Activated naive CD4-positive, alpha-beta T cell treated with anti-CD3 and anti-CD28 coated beads, Interleukin-2, amount 10 ng/mL, durations not matched to agents 7 days and 5 days (primary cell): ENCODE measurements around the gene MROH7.

Experiments used
- CTCF ChIA-PET: fragments of 350-600 bp; sonication (Branson Sonifier 250); formaldehyde crosslinking; loops from one replicate; lab custom pipeline; 2021; ENCODE audit warnings: antibody characterized with exemption; lab: Charles Lee
- DNase-seq: peaks from one replicate; pipeline ENCODE4 v3.0.0-alpha.2; 2020
- H3K27ac Mint-ChIP-seq: one replicate; pipeline ENCODE4 v1.8.0; 2021; ENCODE audit warnings: mild to moderate bottlenecking, moderate library complexity, mixed read lengths
- H3K27me3 Mint-ChIP-seq: one replicate; pipeline ENCODE4 v1.8.0; 2021; ENCODE audit warnings: mild to moderate bottlenecking, mixed read lengths
- H3K36me3 Mint-ChIP-seq: one replicate; pipeline ENCODE4 v1.8.0; 2021; ENCODE audit warnings: mixed read lengths
- H3K4me1 Mint-ChIP-seq: one replicate; pipeline ENCODE4 v1.8.0; 2021; ENCODE audit warnings: mixed read lengths
- H3K4me3 Mint-ChIP-seq: one replicate; pipeline ENCODE4 v1.8.0; 2021; ENCODE audit warnings: mild to moderate bottlenecking, moderate library complexity, mixed read lengths
- H3K9me3 Mint-ChIP-seq: one replicate; pipeline ENCODE4 v1.8.0; 2021; ENCODE audit warnings: mixed read lengths

The MROH7 gene

DNA sequence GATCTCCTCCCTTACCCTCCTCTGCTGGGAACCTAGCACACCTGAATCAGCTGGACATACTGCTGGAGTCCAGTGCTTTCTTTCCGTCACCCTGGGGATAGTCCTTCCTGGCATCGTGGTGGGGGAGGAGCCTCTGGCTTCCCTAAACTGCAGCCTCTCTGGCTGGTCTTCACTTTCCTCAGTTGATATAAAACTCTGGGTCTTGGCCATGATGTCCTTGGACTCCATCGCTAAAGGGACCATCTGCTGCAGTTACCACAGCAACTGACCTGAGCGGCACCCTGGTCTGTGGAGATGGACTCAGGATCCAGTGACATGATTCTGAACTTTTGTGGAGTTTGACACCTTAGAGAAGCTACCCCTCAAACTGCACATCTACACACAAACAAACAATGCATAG is 99.9 kb downstream of the MROH7 start:
- DNase-seq = no peak
- Mint-ChIP-seq H3K27ac (no peak overlapping the region), H3K4me3 (no peak overlapping the region), H3K27me3 (no peaks in the 10 kb centered on the region), H3K9me3 (no peaks in the 10 kb centered on the region), H3K36me3 (peaks cover 33% of the 10 kb centered on the region), H3K4me1 (no peaks in the 10 kb centered on the region)
- CTCF ChIA-PET = no interaction called here

DNA sequence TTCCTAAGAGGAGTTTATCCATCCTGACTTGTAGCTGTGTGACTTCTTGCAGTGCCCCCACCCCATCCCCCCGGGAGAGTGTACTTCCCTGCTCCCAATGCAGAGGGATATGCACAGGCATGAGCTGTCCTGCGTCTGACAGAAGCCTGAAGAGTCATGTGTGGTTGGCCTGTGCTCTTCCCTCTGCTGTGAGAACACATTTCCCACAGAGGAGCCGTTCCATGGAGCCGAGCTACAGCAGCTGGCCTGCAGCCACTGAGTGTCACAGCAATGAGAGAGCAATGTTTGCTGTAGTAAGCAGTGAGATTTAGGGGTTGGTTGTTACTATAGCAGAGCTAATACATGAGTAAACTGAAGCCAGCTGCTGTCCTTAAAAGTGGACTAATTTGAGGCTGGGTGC is 100.7 kb downstream of the MROH7 start:
- Mint-ChIP-seq H3K9me3 (no peaks in the 10 kb centered on the region), H3K27me3 (no peaks in the 10 kb centered on the region), H3K36me3 (peaks cover 25% of the 10 kb centered on the region), H3K4me3 (no peak overlapping the region), H3K4me1 (no peaks in the 10 kb centered on the region), H3K27ac (no peak overlapping the region)
- CTCF ChIA-PET = no interaction called here
- no peak for DNase-seq

DNA sequence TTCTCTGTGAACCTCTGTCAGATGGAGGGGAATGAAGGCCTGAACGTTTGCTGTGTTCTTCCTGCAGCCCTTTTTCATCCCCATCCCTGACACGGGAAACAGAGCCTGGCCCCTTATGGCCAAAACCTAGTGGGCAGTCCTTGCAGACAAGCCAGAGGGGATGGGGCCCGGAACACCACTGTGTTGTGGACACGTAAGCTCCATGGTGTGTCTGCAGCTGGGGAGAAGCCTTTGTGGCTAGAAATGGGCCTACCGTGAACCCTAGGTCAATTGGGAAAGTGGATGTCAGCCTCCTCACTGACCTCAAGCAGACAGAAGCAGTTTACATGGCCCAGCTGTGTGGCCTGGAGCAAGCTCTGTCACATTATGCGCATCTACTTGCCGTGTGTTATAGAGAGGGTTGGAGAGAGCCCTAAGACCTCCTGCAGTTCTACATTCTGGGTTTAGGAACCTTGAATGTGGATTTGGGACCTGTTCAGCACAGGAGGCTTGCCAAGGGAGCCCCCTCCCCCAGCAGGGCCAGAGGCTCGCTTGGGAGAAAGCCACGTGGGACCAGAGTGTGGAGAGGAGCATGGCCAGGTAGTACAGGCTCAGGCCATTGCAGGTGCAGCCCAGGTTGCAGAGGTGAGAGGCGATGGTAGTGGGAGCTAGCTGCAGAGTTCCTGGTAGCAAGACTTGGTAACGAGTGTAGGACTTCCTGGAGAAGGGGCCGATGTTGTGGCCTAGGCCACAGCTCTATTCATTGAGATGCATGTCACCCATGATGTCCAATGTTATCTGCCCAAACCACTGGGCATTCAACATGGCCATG is 102.0 kb downstream of the MROH7 start:
- Mint-ChIP-seq H3K4me3 (no peak overlapping the region), H3K9me3 (no peaks in the 10 kb centered on the region), H3K4me1 (no peaks in the 10 kb centered on the region), H3K27me3 (no peaks in the 10 kb centered on the region), H3K36me3 (peaks cover 21% of the 10 kb centered on the region), H3K27ac (no peak overlapping the region)
- DNase-seq = no peak
- CTCF ChIA-PET = no interaction called here

DNA sequence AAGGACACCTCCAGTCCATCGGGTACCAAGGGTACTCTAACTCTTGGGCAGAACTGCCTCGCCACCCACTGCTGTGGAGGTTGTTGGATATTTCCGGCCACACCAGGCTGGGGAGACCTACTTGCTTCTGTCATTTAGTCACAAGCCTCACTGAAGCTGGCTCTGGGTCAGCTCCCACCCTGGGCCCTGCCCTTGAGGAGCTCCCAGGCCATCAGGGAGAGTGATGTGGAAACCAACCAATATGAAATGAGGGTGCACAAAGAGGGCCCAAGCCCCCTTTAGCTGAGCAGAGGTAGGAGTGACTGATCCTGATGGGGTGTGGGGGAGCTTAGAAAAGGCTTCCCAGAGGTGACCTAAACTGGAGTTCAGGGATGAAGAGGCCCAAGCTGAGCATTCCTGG is 103.1 kb downstream of the MROH7 start:
- H3K4me3 Mint-ChIP-seq = no peak overlapping the region
- H3K9me3 Mint-ChIP-seq = no peaks in the 10 kb centered on the region
- H3K27me3 Mint-ChIP-seq = no peaks in the 10 kb centered on the region
- DNase-seq = no peak
- no peaks in the 10 kb centered on the region for H3K4me1 Mint-ChIP-seq
- H3K27ac Mint-ChIP-seq = no peak overlapping the region
- H3K36me3 Mint-ChIP-seq = peaks cover 16% of the 10 kb centered on the region
- CTCF ChIA-PET = no interaction called here

DNA sequence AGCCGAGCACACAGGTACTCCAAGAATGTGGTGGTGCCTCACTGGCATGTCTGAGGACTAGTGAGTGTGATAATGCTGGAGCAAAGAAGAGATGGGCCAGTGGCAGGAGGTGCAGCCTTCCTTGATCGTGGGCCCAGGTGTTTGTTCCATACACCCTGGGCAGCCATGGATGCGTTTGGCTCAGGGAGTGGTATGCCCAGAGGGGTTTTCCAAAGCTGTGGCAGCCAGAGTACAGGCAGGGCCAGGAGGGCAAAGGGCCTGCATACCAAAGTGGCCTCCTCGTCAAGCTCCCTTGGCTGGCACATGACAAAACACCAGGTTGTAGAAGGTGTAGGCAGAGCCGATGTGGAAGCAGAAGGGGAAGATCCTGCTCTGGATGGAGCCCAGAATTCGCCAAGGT is 103.7 kb downstream of the MROH7 start:
- Mint-ChIP-seq H3K4me3 (no peak overlapping the region), H3K27me3 (no peaks in the 10 kb centered on the region), H3K9me3 (no peaks in the 10 kb centered on the region), H3K36me3 (peaks cover 16% of the 10 kb centered on the region), H3K4me1 (no peaks in the 10 kb centered on the region), H3K27ac (no peak overlapping the region)
- DNase-seq = no peak
- CTCF ChIA-PET = no interaction called here

DNA sequence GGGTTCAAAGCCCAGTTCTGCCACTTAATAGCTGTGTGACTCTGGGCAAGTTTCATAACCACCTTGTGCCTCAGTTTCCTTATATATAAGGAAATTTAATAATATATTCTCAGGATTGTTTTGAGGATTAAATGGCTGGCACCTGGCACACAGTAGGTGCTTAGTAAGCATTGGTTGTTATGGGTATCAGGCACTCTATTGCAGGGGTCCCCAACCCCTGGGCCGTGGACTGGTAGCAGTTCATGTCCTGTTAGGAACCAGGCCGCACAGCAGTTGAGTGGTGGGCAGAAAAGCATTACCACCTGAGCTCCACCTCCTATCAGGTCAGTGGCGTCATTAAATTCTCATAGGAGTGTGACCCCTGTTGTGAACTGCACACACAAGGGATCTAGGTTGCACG is 104.3 kb downstream of the MROH7 start:
- DNase-seq = no peak
- H3K4me1 Mint-ChIP-seq = no peaks in the 10 kb centered on the region
- no peaks in the 10 kb centered on the region for H3K27me3 Mint-ChIP-seq
- no peak overlapping the region for H3K4me3 Mint-ChIP-seq
- CTCF ChIA-PET = no interaction called here
- no peak overlapping the region for H3K27ac Mint-ChIP-seq
- no peaks in the 10 kb centered on the region for H3K9me3 Mint-ChIP-seq
- H3K36me3 Mint-ChIP-seq = peaks cover 12% of the 10 kb centered on the region

DNA sequence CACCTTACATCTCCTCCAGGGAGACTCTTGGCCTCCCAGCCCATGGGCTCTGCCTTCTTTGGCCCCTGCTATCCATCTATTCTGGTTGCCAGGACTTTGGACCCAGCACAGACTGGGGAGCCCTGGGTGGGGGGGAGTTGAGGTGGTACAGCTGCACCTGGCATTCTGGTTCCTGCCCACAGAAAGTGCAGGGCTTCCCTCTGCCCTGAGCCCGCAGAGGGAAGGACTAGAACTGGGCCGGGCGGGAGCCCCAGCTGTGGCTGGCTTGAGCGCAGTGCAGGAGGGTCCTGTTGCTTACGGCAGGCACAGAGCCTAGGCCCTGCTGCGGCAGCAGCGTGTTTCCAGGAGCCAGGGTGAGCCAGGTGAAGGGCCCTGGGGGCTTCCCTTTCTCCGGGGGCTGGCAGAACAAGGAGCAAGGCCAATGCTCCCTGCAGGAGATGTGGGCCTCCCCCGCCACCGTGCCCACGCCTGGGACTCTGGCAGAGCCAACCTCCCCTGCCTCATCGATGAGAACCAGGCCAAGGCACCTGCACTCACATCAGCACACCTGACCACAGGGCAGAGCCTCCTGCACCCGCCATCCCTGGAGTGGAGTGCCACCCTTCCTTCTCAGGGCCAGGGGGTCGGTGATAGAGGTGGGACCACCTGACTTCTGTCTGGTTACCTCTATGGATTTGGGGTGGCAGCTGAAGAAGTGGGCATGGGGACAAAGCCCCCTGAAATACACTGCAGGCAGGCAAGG is 106.7 kb downstream of the MROH7 start:
- H3K4me3 Mint-ChIP-seq = no peak overlapping the region
- H3K9me3 Mint-ChIP-seq = no peaks in the 10 kb centered on the region
- H3K4me1 Mint-ChIP-seq = no peaks in the 10 kb centered on the region
- no peaks in the 10 kb centered on the region for H3K36me3 Mint-ChIP-seq
- DNase-seq = no peak
- CTCF ChIA-PET = no interaction called here
- H3K27me3 Mint-ChIP-seq = no peaks in the 10 kb centered on the region
- no peak overlapping the region for H3K27ac Mint-ChIP-seq

DNA sequence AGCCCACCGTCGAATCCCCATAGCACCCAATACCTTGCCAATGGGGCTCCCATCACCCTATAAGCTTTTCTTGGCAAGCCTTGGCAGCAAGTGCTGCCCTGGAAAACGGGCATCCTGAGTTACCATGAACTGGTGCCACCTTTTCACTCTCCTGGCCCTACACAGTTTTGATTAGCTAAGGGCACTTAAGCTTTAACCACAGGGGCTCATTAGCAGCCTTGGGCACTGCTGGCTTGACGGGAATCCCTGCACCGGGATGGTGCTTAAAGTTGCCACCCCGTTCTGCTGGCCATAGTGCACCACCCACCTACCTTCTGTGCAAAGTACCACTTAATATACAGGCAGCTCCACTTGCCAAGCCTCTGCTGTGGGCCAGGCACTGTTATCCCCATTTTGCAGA is 109.0 kb downstream of the MROH7 start:
- H3K36me3 Mint-ChIP-seq = no peaks in the 10 kb centered on the region
- H3K4me1 Mint-ChIP-seq = no peaks in the 10 kb centered on the region
- no peak overlapping the region for H3K4me3 Mint-ChIP-seq
- H3K9me3 Mint-ChIP-seq = no peaks in the 10 kb centered on the region
- CTCF ChIA-PET = interaction anchor here (0.6 kb wide), 2 partner anchors 60 to 65 kb away, joined by 3 read pairs; no protein-coding TSS in a partner anchor
- H3K27ac Mint-ChIP-seq = no peak overlapping the region
- no peaks in the 10 kb centered on the region for H3K27me3 Mint-ChIP-seq
- DNase-seq = no peak

DNA sequence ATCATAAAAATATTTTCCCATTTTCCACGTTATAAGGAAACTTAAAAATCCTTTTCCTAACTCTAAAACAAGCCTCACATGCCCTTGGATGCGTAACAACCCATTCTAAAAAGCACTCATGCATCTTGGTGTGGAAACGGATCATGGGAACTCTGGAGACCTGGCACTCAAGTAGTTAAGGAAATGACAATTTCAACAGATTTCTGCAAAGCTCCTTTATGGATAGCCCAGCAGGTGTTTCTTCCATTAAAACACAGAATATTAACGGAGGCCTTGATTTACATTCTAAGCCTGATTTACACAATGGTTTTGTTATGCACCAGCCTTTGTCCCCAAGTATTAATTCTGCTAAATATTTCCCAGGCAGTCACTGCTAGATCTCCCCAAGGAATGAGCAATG is 109.8 kb downstream of the MROH7 start:
- CTCF ChIA-PET = interaction anchor here (0.6 kb wide), 1 partner anchor 64 kb away, joined by 3 read pairs; no protein-coding TSS in a partner anchor
- Mint-ChIP-seq H3K27ac (no peak overlapping the region), H3K27me3 (no peaks in the 10 kb centered on the region), H3K4me3 (no peak overlapping the region), H3K36me3 (peaks cover 2% of the 10 kb centered on the region), H3K4me1 (no peaks in the 10 kb centered on the region), H3K9me3 (no peaks in the 10 kb centered on the region)
- no peak for DNase-seq

DNA sequence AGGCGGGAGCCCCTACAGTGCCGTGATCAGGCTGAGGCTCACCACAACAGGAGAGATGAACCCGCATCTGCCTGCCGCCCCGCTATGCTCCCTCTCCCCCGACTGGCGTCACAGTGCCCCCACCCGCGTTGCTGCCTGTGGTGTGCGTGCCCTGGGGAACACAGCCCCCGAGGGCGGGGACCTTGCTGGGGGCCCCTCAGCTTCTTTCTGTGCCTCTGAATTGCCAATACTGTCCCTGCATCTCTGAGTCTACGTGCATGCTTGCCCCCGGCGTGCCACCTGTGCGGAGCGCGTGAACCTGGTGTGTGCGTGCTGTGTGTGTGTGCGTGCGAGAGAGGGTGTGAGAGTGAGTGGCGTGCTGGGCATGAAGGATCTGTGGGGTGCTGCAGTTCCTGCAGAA is 112.5 kb downstream of the MROH7 start:
- Mint-ChIP-seq H3K27ac (no peak overlapping the region), H3K27me3 (no peaks in the 10 kb centered on the region), H3K4me1 (no peaks in the 10 kb centered on the region), H3K4me3 (no peak overlapping the region), H3K36me3 (peaks cover 2% of the 10 kb centered on the region), H3K9me3 (no peaks in the 10 kb centered on the region)
- no peak for DNase-seq
- CTCF ChIA-PET = no interaction called here

DNA sequence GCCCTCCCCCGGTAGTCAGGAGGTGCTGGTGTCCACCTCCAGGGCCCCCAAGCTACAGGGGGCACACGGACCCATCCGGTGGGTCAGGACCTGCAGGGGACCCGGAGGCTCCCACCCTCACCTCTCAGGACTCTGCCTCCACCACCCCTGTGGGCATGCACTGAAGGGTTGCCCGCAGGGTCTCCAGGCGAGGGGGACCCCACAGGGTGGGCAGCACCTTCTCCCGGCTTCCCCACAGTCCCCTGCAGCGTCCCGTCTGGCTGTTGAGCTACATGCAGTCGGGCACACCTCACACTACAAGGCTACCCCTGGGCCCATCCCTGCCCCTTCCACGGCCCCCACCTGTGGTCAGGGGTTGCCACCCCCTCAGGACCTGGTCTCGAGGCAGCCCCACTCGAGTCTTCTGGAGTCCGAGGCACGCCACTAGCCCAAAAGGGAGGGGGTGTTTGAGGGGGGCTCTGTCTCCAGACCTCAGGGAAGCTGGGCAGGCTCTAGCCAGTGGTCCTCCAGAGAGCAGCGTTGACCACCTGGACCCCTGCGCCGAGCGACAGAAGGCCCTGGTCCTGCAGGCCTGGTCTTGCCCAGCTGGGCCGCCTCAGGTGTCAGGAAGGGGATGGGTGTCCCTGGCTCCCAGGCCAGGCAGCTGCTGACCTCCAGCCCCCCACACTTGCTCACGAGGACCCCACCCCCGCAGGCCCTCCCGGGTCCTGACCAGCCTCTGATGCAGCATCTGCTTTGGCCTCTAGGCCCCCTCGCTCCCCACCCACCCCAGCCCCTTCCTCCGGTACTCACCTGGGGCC is 113.1 kb downstream of the MROH7 start:
- H3K36me3 Mint-ChIP-seq = peaks cover 2% of the 10 kb centered on the region
- no peak for DNase-seq
- no peaks in the 10 kb centered on the region for H3K27me3 Mint-ChIP-seq
- CTCF ChIA-PET = no interaction called here
- H3K4me3 Mint-ChIP-seq = no peak overlapping the region
- H3K27ac Mint-ChIP-seq = no peak overlapping the region
- H3K9me3 Mint-ChIP-seq = no peaks in the 10 kb centered on the region
- no peaks in the 10 kb centered on the region for H3K4me1 Mint-ChIP-seq

DNA sequence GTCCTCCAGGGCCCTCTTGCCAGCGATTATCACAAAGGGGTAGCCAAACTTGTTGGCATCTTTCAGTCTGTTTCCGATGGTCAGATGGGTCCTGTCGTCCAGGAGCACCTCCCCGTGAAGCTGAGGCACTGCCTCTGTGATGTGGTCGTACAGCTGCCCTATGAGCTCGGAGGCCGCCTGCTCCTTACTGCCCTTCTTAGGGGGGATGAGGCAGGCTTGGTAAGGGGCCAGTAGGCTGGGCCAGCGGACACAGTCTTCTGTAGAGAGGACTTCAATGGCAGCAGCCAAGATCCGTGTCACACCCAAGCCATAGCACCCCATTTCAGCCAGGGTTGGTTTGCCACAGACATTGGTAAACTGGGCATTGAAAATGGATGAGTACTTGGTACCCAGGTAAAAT is 116.2 kb downstream of the MROH7 start:
- Mint-ChIP-seq H3K36me3 (peaks cover 2% of the 10 kb centered on the region), H3K27me3 (no peaks in the 10 kb centered on the region), H3K27ac (no peak overlapping the region), H3K4me1 (peaks cover 2% of the 10 kb centered on the region), H3K9me3 (no peaks in the 10 kb centered on the region), H3K4me3 (no peak overlapping the region)
- no peak for DNase-seq
- CTCF ChIA-PET = no interaction called here

DNA sequence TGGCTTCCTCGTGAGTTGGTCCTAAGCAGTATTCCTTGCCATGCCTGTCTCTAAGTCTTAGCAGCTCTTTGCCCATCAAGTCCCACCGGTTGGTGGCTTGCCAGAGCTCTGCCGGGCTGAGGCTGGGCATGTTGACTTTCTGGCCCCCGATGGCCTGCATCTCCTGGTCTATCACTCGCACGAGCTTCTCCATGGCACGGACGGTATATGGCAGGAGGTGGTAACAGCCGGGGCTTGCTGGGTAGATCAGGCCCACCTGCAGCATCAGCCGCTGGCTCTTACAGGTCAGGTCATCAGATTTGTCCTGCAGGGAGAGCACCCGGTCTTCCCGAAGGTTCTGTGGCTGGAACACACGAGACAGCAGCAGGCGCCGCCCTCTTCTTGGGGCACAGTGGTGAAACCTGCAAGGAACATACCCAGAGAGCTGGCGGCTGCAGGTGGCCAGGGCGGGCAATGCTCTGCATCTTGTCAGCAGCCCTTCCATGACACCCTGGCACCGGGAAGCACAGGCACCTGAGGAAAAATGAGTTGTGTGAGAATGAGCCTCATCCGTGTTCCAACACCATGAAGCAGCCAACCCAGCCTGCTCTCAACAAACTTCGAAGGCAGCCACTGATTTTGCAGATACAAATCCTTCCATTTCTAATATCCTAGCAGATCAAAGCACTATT is 117.2 kb downstream of the MROH7 start:
- H3K4me1 Mint-ChIP-seq = peaks cover 9% of the 10 kb centered on the region
- CTCF ChIA-PET = no interaction called here
- H3K27ac Mint-ChIP-seq = no peak overlapping the region
- no peaks in the 10 kb centered on the region for H3K9me3 Mint-ChIP-seq
- no peaks in the 10 kb centered on the region for H3K27me3 Mint-ChIP-seq
- no peak for DNase-seq
- peaks cover 2% of the 10 kb centered on the region for H3K36me3 Mint-ChIP-seq
- no peak overlapping the region for H3K4me3 Mint-ChIP-seq
